ENCODE data around the gene VPS8.

Gene VPS8

GRCh38 chr3:184811999-184812661 lies at the start of gene VPS8:
Gene VPS8 (plus strand): TSS chr3:184812166. CDS start chr3:184824633, 12,467 bp downstream.
- DNase-seq, result peak; percentile 93 to 97

GRCh38 chr3:184764191-184764590 lies 47.8 kb upstream of the VPS8 start:
- no peak for DNase-seq

- no peak for DNase-seq
Measured at GRCh38 chr3:184765047-184765729, 46.8 kb upstream of the VPS8 start.

- DNase-seq, result peak; percentile 64 to 76
Measured at GRCh38 chr3:184765730-184766074, 46.3 kb upstream of the VPS8 start.

- no peak for DNase-seq
Measured at GRCh38 chr3:184766555-184767261, 45.3 kb upstream of the VPS8 start.

GRCh38 chr3:184767377-184767776 lies 44.6 kb upstream of the VPS8 start:
- DNase-seq, result no peak

GRCh38 chr3:184769382-184770170 lies 42.4 kb upstream of the VPS8 start:
- no peak for DNase-seq

- DNase-seq, result no peak
Measured at GRCh38 chr3:184770541-184770940, 41.4 kb upstream of the VPS8 start.

- DNase-seq, result no peak
Measured at GRCh38 chr3:184771301-184772127, 40.5 kb upstream of the VPS8 start.

GRCh38 chr3:184772667-184773272 lies 39.2 kb upstream of the VPS8 start:
- DNase-seq, result no peak

- DNase-seq, result no peak
Measured at GRCh38 chr3:184773283-184774186, 38.4 kb upstream of the VPS8 start.

GRCh38 chr3:184776916-184777315 lies 35.0 kb upstream of the VPS8 start:
- no peak for DNase-seq

- peak; percentile 83 to 88 for DNase-seq
Measured at GRCh38 chr3:184777566-184778356, 34.2 kb upstream of the VPS8 start.

GRCh38 chr3:184778426-184779332 lies 33.3 kb upstream of the VPS8 start:
- DNase-seq, result peak; percentile 12 to 16

- no peak for DNase-seq
Measured at GRCh38 chr3:184780981-184781515, 30.9 kb upstream of the VPS8 start.

GRCh38 chr3:184781801-184782200 lies 30.2 kb upstream of the VPS8 start:
- no peak for DNase-seq

- DNase-seq, result no peak
Measured at GRCh38 chr3:184783319-184783718, 28.6 kb upstream of the VPS8 start.

- peak; percentile 56 to 64 for DNase-seq
Measured at GRCh38 chr3:184784731-184785500, 27.1 kb upstream of the VPS8 start.
